ENCODE measurements around the gene DNTT.

DNA sequence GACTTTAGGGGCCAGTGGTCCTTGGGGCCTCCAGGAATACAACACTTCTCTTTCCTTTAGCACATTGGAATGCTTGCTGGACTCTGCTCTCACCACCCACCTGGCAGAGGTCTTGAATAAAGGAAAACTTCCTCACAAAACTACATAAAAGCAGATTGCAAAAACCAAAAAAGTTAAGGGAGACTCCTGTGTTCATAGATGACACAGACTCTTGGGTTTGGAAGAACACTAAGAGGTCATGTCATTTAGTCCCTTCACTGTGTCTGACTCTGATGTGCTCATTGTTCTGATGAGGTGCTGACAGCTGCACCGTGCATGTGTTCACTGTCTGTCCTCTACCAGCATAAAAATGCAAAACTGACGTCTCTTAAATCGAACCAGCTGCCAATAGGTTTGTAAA lies 44.2 kb upstream of the DNTT start:
- no peak for TF ChIP-seq POLR2A (IDR thresholded peaks at IDR 0.05; ENCODE audit: low read length)
- no peak for TF ChIP-seq GATA1 (IDR thresholded peaks at IDR 0.05; ENCODE audit: low read depth, low read length)
